Middle frontal gyrus (tissue), 1 donor: ENCODE results near the gene SUMO4.

Experiments
- DNase-seq: peaks from one replicate; pipeline ENCODE4 v3.0.0-alpha.2; 2015; ENCODE audit warnings: low spot score; ENCODE audit errors: extremely low spot score

SUMO4 gene

GRCh38 chr6:149389509-149390297 lies 10.4 kb upstream of the SUMO4 start:
- no peak for DNase-seq

GRCh38 chr6:149392093-149392492 lies 8.0 kb upstream of the SUMO4 start:
- DNase-seq = no peak

- no peak for DNase-seq
Measured at GRCh38 chr6:149392535-149392934, 7.5 kb upstream of the SUMO4 start.

GRCh38 chr6:149393002-149393679 lies 6.9 kb upstream of the SUMO4 start:
- DNase-seq = no peak

GRCh38 chr6:149395185-149395584 lies 4.9 kb upstream of the SUMO4 start:
- DNase-seq = no peak

GRCh38 chr6:149397384-149397783 lies 2.7 kb upstream of the SUMO4 start:
- no peak for DNase-seq

- DNase-seq = no peak
Measured at GRCh38 chr6:149403534-149403933, 3.5 kb downstream of the SUMO4 start.

- DNase-seq = no peak
Measured at GRCh38 chr6:149405823-149406765, 6.0 kb downstream of the SUMO4 start.

- no peak for DNase-seq
Measured at GRCh38 chr6:149409617-149410016, 9.6 kb downstream of the SUMO4 start.

GRCh38 chr6:149410557-149410956 lies 10.5 kb downstream of the SUMO4 start:
- DNase-seq = no peak

- DNase-seq = no peak
Measured at GRCh38 chr6:149414009-149414408, 13.9 kb downstream of the SUMO4 start.

- no peak for DNase-seq
Measured at GRCh38 chr6:149414821-149415220, 14.8 kb downstream of the SUMO4 start.

- DNase-seq = no peak
Measured at GRCh38 chr6:149419696-149420404, 19.8 kb downstream of the SUMO4 start.

GRCh38 chr6:149421132-149421531 lies 21.1 kb downstream of the SUMO4 start:
- no peak for DNase-seq

- DNase-seq = no peak
Measured at GRCh38 chr6:149422581-149422980, 22.5 kb downstream of the SUMO4 start.

- DNase-seq = no peak
Measured at GRCh38 chr6:149423964-149424440, 23.9 kb downstream of the SUMO4 start.

- DNase-seq = no peak
Measured at GRCh38 chr6:149425224-149425623, 25.2 kb downstream of the SUMO4 start.

GRCh38 chr6:149425754-149426153 lies 25.7 kb downstream of the SUMO4 start:
- DNase-seq = no peak

- no peak for DNase-seq
Measured at GRCh38 chr6:149428606-149429005, 28.5 kb downstream of the SUMO4 start.

GRCh38 chr6:149429427-149430360 lies 29.6 kb downstream of the SUMO4 start:
- no peak for DNase-seq
